ENCODE data around the gene SIK2. TPM values are rescaled to one million over a fixed set of nuclear protein-coding genes. Genes with fewer than 3 reads are reported as not detected.

The SIK2 gene
- 10 to 100 TPM in 1 of 2 experiments, 1 to 10 TPM in 1; 8.8 to 10.3 TPM for total RNA-seq
- 0.48 TPM for polyA plus RNA-seq

- ChIA-PET CTCF (interaction anchor here (0.9 to 1.8 kb wide), 3 partner anchors 156 to 167 kb away, joined by 3 to 6 read pairs (median 4); partner anchors contain the start of gene PPP2R1B), POLR2A (interaction anchor here (0.7 to 1.2 kb wide), 2 partner anchors 163 to 164 kb away, joined by 3 read pairs; partner anchors contain the start of gene PPP2R1B)
- Mint-ChIP-seq H3K4me1 (peaks cover 23 to 35% (median 32%) of the 10 kb centered on the region in 3 donors), H3K9me3 (no peaks in the 10 kb centered on the region), H3K27me3 (no peaks in the 10 kb centered on the region), H3K36me3 (peaks cover 0 to 7% (median 0%) of the 10 kb centered on the region in 3 donors), H3K4me3 (peak within 1 kb of the TSS; percentile 91 to 97 (median 96)), H3K27ac (peak within 1 kb of the TSS; percentile 96 to 99 (median 98))
- peak; percentile 88 to 95 (median 90) for DNase-seq
- Histone ChIP-seq H3K4me3 (ENCODE audit: low read length) (peak within 1 kb of the TSS; percentile 82), H3K27me3 (ENCODE audit: insufficient read depth, low read length, poor library complexity, severe bottlenecking) (no peaks in the 10 kb centered on the region), H3K36me3 (ENCODE audit: insufficient read depth, low read length) (no peaks in the 10 kb centered on the region), H3K4me1 (ENCODE audit: insufficient read depth, low read length) (peaks cover 27% of the 10 kb centered on the region), H3K9me3 (ENCODE audit: low read length) (no peaks in the 10 kb centered on the region), H3K27ac (ENCODE audit: low read depth, low read length) (peak within 1 kb of the TSS; percentile 79)
These were observed at the start of gene SIK2 for GRCh38 chr11:111601979-111602864. TSS of gene SIK2 (plus strand) at chr11:111602449. CDS start at chr11:111602564, 115 bp downstream.

DNA sequence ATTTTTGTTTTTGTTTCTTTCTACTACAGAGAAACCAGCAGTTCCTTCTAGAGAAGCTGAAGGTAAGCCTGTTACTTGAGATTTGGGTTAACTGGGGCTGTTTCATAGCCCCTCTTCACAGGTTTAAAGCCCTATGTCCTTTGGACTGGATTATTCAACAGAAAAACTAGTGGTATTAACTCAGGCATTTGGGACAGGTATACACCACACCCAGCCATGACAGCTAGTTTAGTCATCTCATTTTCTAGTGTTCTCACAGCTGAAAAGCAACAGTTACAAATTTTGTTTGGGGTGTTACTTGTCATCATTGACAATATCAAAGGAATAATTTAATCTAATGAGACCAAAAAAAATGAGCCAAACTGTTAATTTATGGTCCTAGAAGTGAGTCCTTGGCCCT, 47.7 kb upstream of the SIK2 start:
- Mint-ChIP-seq H3K27ac (no peak overlapping the region), H3K27me3 (peaks cover 6 to 41% of the 10 kb centered on the region in 2 donors), H3K36me3 (peaks cover 0 to 2% (median 0%) of the 10 kb centered on the region in 3 donors), H3K4me1 (no peaks in the 10 kb centered on the region), H3K9me3 (peaks cover 3 to 15% (median 4%) of the 10 kb centered on the region in 5 donors), H3K4me3 (no peak overlapping the region)
- H3K36me3 ChIP-seq (ENCODE audit: insufficient read depth, low read length), result no peaks in the 10 kb centered on the region
- POLR2A ChIA-PET, result interaction anchor here (0.6 kb wide), 1 partner anchor 300 kb away, joined by 3 read pairs; no protein-coding TSS in a partner anchor
- H3K4me3 ChIP-seq (ENCODE audit: low read length), result no peak overlapping the region
- no peaks in the 10 kb centered on the region for H3K27me3 ChIP-seq (ENCODE audit: insufficient read depth, low read length, poor library complexity, severe bottlenecking)
- no peaks in the 10 kb centered on the region for H3K9me3 ChIP-seq (ENCODE audit: low read length)
- CTCF ChIA-PET, result interaction anchor here (1.2 to 1.7 kb wide), 2 partner anchors 9 to 10 kb away, joined by 3 to 5 read pairs; no protein-coding TSS in a partner anchor
- no peak overlapping the region for H3K27ac ChIP-seq (ENCODE audit: low read depth, low read length)
- no peak for DNase-seq
- H3K4me1 ChIP-seq (ENCODE audit: insufficient read depth, low read length), result no peaks in the 10 kb centered on the region

- no peak overlapping the region for H3K27ac Mint-ChIP-seq
- H3K36me3 ChIP-seq (ENCODE audit: insufficient read depth, low read length), result no peaks in the 10 kb centered on the region
- no peak for DNase-seq
- H3K27me3 Mint-ChIP-seq, result peaks cover 6 to 39% of the 10 kb centered on the region in 2 donors
- no peaks in the 10 kb centered on the region for H3K27me3 ChIP-seq (ENCODE audit: insufficient read depth, low read length, poor library complexity, severe bottlenecking)
- ChIA-PET POLR2A (no interaction called here), CTCF (interaction anchor here (0.9 to 1.2 kb wide), 2 partner anchors 10 to 11 kb away, joined by 3 read pairs; no protein-coding TSS in a partner anchor)
- H3K9me3 Mint-ChIP-seq, result peaks cover 3 to 15% (median 4%) of the 10 kb centered on the region in 5 donors
- H3K4me1 Mint-ChIP-seq, result no peaks in the 10 kb centered on the region
- no peak overlapping the region for H3K4me3 ChIP-seq (ENCODE audit: low read length)
- H3K27ac ChIP-seq (ENCODE audit: low read depth, low read length), result no peak overlapping the region
- H3K9me3 ChIP-seq (ENCODE audit: low read length), result no peaks in the 10 kb centered on the region
- H3K4me1 ChIP-seq (ENCODE audit: insufficient read depth, low read length), result no peaks in the 10 kb centered on the region
- H3K36me3 Mint-ChIP-seq, result peaks cover 0 to 2% (median 0%) of the 10 kb centered on the region in 3 donors
- H3K4me3 Mint-ChIP-seq, result no peak overlapping the region
These were observed 47.0 kb upstream of the SIK2 start for GRCh38 chr11:111555255-111555654.

GRCh38 chr11:111557425-111558111, 44.7 kb upstream of the SIK2 start:
- H3K36me3 ChIP-seq (ENCODE audit: insufficient read depth, low read length), result no peaks in the 10 kb centered on the region
- peaks cover 0 to 17% of the 10 kb centered on the region in 2 donors for H3K27me3 Mint-ChIP-seq
- peaks cover 3 to 15% (median 4%) of the 10 kb centered on the region in 5 donors for H3K9me3 Mint-ChIP-seq
- CTCF ChIA-PET, result interaction anchor here (1.4 kb wide), 1 partner anchor 12 kb away, joined by 3 read pairs; no protein-coding TSS in a partner anchor
- no peak overlapping the region for H3K27ac ChIP-seq (ENCODE audit: low read depth, low read length)
- no peaks in the 10 kb centered on the region for H3K27me3 ChIP-seq (ENCODE audit: insufficient read depth, low read length, poor library complexity, severe bottlenecking)
- no peak overlapping the region for H3K4me3 Mint-ChIP-seq
- POLR2A ChIA-PET, result no interaction called here
- no peaks in the 10 kb centered on the region for H3K4me1 Mint-ChIP-seq
- no peak for DNase-seq
- no peaks in the 10 kb centered on the region for H3K9me3 ChIP-seq (ENCODE audit: low read length)
- no peak overlapping the region for H3K4me3 ChIP-seq (ENCODE audit: low read length)
- no peak overlapping the region for H3K27ac Mint-ChIP-seq
- no peaks in the 10 kb centered on the region for H3K4me1 ChIP-seq (ENCODE audit: insufficient read depth, low read length)
- H3K36me3 Mint-ChIP-seq, result peaks cover 0 to 2% (median 0%) of the 10 kb centered on the region in 3 donors

DNA sequence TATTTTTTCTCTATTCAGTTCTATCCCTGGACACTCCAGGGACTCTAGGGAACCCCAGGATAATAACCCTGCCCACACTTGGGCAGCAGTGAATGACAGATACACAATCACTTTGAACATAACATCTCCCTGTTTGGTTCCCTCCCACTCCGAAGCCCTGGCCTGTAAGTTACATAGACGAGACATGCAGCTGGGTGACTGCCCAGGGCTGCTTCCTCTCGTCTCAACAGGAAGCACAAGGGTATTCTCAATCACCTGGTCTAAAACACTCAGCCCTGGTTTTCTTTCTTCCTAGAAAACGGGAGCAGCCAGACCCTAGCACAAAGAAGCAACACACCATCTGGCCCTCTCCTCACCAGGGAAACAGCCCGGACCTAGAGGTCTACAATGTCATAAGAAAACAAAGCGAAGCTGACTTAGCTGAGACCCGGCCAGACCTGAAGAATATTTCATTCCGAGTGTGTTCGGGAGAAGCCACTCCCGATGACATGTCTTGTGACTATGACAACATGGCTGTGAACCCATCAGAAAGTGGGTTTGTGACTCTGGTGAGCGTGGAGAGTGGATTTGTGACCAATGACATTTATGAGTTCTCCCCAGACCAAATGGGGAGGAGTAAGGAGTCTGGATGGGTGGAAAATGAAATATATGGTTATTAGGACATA, 42.3 kb upstream of the SIK2 start:
- no peak overlapping the region for H3K27ac Mint-ChIP-seq
- H3K4me1 Mint-ChIP-seq, result no peaks in the 10 kb centered on the region
- H3K27me3 Mint-ChIP-seq, result peaks cover 0 to 12% of the 10 kb centered on the region in 2 donors
- DNase-seq, result no peak
- Histone ChIP-seq H3K9me3 (ENCODE audit: low read length) (no peaks in the 10 kb centered on the region), H3K36me3 (ENCODE audit: insufficient read depth, low read length) (no peaks in the 10 kb centered on the region), H3K27me3 (ENCODE audit: insufficient read depth, low read length, poor library complexity, severe bottlenecking) (no peaks in the 10 kb centered on the region), H3K27ac (ENCODE audit: low read depth, low read length) (no peak overlapping the region), H3K4me3 (ENCODE audit: low read length) (no peak overlapping the region), H3K4me1 (ENCODE audit: insufficient read depth, low read length) (no peaks in the 10 kb centered on the region)
- no peak overlapping the region for H3K4me3 Mint-ChIP-seq
- POLR2A ChIA-PET, result no interaction called here
- H3K9me3 Mint-ChIP-seq, result peaks cover 3 to 15% (median 4%) of the 10 kb centered on the region in 5 donors
- peaks cover 0 to 2% (median 0%) of the 10 kb centered on the region in 3 donors for H3K36me3 Mint-ChIP-seq
- CTCF ChIA-PET, result interaction anchor here (0.9 to 1.9 kb wide), 2 partner anchors 10 to 217 kb away, joined by 3 to 5 read pairs; no protein-coding TSS in a partner anchor

GRCh38 chr11:111560800-111561199, 41.4 kb upstream of the SIK2 start:
- POLR2A ChIA-PET, result no interaction called here
- no peaks in the 10 kb centered on the region for H3K4me1 Mint-ChIP-seq

DNA sequence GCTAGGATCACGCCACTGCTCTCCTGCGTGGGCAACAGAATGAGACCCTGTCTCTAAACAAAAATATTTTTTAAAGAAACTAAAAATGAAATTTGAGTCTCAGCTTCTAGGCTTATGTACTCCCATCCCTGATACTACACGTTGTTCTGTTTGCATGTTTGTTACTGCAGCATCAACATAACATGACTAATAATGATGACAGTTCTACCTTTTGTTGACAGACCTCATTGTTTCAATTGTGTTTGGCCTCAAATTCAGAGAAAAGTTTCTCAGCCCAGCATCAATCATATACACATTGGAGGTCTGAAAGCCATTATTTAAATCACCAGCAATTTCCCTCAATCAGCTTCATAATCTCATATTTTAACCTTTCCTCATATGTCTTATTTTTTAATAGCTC, 40.9 kb upstream of the SIK2 start:
- Histone ChIP-seq H3K27me3 (ENCODE audit: insufficient read depth, low read length, poor library complexity, severe bottlenecking) (no peaks in the 10 kb centered on the region), H3K9me3 (ENCODE audit: low read length) (no peaks in the 10 kb centered on the region), H3K36me3 (ENCODE audit: insufficient read depth, low read length) (no peaks in the 10 kb centered on the region), H3K27ac (ENCODE audit: low read depth, low read length) (no peak overlapping the region), H3K4me3 (ENCODE audit: low read length) (no peak overlapping the region), H3K4me1 (ENCODE audit: insufficient read depth, low read length) (no peaks in the 10 kb centered on the region)
- H3K36me3 Mint-ChIP-seq, result no peaks in the 10 kb centered on the region
- DNase-seq, result no peak
- H3K27me3 Mint-ChIP-seq, result peaks cover 0 to 7% of the 10 kb centered on the region in 2 donors
- no peaks in the 10 kb centered on the region for H3K4me1 Mint-ChIP-seq
- ChIA-PET POLR2A (no interaction called here), CTCF (interaction anchor here (1.4 to 1.5 kb wide), 2 partner anchors 16 to 281 kb away, joined by 3 to 4 read pairs; no protein-coding TSS in a partner anchor)
- no peak overlapping the region for H3K4me3 Mint-ChIP-seq
- peaks cover 0 to 6% (median 4%) of the 10 kb centered on the region in 5 donors for H3K9me3 Mint-ChIP-seq
- no peak overlapping the region for H3K27ac Mint-ChIP-seq

More at GRCh38 chr11:111560800-111561199, 41.4 kb upstream of the SIK2 start:
- no peak overlapping the region for H3K4me3 ChIP-seq (ENCODE audit: low read length)
- no peaks in the 10 kb centered on the region for H3K27me3 ChIP-seq (ENCODE audit: insufficient read depth, low read length, poor library complexity, severe bottlenecking)
- DNase-seq, result no peak
- Mint-ChIP-seq H3K4me3 (no peak overlapping the region), H3K36me3 (no peaks in the 10 kb centered on the region), H3K9me3 (peaks cover 3 to 11% (median 4%) of the 10 kb centered on the region in 5 donors), H3K27ac (no peak overlapping the region), H3K27me3 (peaks cover 0 to 7% of the 10 kb centered on the region in 2 donors)
- no peaks in the 10 kb centered on the region for H3K4me1 ChIP-seq (ENCODE audit: insufficient read depth, low read length)
- CTCF ChIA-PET, result interaction anchor here (0.9 to 1.9 kb wide), 3 partner anchors 11 to 216 kb away, joined by 3 to 5 read pairs (median 3); no protein-coding TSS in a partner anchor
- no peak overlapping the region for H3K27ac ChIP-seq (ENCODE audit: low read depth, low read length)
- H3K36me3 ChIP-seq (ENCODE audit: insufficient read depth, low read length), result no peaks in the 10 kb centered on the region
- no peaks in the 10 kb centered on the region for H3K9me3 ChIP-seq (ENCODE audit: low read length)
